Spleen (tissue), 7 donors: ENCODE data around the gene FAM9B.

ENCODE experiments used
- POLR2A ChIP-seq, 3 donors: fragments of 450-650 bp; IDR thresholded peaks; one replicate each; pipeline ENCODE4 v1.5.1; 2017; ENCODE audit warnings: antibody characterized with exemption in 3 of 3, mild to moderate bottlenecking in 1 of 3
- POLR2AphosphoS5 ChIP-seq, 3 donors: sonication (generic); formaldehyde crosslinking; IDR thresholded peaks; one replicate each; pipeline ENCODE4 v1.5.1; 2017; ENCODE audit warnings: antibody characterized with exemption in 3 of 3
- TF ChIP-seq, protein P1 (sequence below), 11 experiments: fragments of 200-600 bp in 7 of 11; fragments of 450-650 bp in 4 of 11; sonication (generic) in 4 of 11; IDR thresholded peaks in 8 of 11; conservative IDR thresholded peaks in 3 of 11; 1 replicate in 7 of 11; 2 replicates in 4 of 11; pipeline versions ENCODE4 v1.4.0 to v1.8.0; 2016 to 2021; ENCODE audit warnings: antibody characterized with exemption in 11 of 11, inconsistent platforms in 4 of 11, mild to moderate bottlenecking in 1 of 11
- donor health status: DM: no; HTN: no; CAD: no; lungs with moderate emphysema.
- donor health status: DM: no; HTN: no; CAD: no.
- donor health status: DM: no; HTN: no; CAD: no.

- TF ChIP-seq, protein P1, sequence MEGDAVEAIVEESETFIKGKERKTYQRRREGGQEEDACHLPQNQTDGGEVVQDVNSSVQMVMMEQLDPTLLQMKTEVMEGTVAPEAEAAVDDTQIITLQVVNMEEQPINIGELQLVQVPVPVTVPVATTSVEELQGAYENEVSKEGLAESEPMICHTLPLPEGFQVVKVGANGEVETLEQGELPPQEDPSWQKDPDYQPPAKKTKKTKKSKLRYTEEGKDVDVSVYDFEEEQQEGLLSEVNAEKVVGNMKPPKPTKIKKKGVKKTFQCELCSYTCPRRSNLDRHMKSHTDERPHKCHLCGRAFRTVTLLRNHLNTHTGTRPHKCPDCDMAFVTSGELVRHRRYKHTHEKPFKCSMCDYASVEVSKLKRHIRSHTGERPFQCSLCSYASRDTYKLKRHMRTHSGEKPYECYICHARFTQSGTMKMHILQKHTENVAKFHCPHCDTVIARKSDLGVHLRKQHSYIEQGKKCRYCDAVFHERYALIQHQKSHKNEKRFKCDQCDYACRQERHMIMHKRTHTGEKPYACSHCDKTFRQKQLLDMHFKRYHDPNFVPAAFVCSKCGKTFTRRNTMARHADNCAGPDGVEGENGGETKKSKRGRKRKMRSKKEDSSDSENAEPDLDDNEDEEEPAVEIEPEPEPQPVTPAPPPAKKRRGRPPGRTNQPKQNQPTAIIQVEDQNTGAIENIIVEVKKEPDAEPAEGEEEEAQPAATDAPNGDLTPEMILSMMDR (IDR thresholded peaks at IDR 0.05 in 8 of 11, conservative IDR thresholded peaks at IDR 0.05 in 3 of 11), result no peak
- TF ChIP-seq POLR2A (IDR thresholded peaks at IDR 0.05) (no peak), POLR2AphosphoS5 (IDR thresholded peaks at IDR 0.05) (no peak)
Observed at GRCh38 chrX:9048801-9049200, 14.9 kb upstream of the FAM9B start.
